Spleen (tissue), 7 donors: Measurements from ENCODE around the gene MED26.

Experiments used
- CTCF ChIP-seq, 11 experiments: fragments of 200-600 bp in 7 of 11; fragments of 450-650 bp in 4 of 11; sonication (generic) in 4 of 11; IDR thresholded peaks in 8 of 11; conservative IDR thresholded peaks in 3 of 11; 1 replicate in 7 of 11; 2 replicates in 4 of 11; pipeline versions ENCODE4 v1.4.0 to v1.8.0; 2016 to 2021; ENCODE audit warnings: antibody characterized with exemption in 11 of 11, inconsistent platforms in 4 of 11, mild to moderate bottlenecking in 1 of 11
- POLR2A ChIP-seq, 3 donors: fragments of 450-650 bp; IDR thresholded peaks; one replicate each; pipeline ENCODE4 v1.5.1; 2017; ENCODE audit warnings: antibody characterized with exemption in 3 of 3, mild to moderate bottlenecking in 1 of 3
- donor health status: DM: no; HTN: no; CAD: no; lungs with moderate emphysema.
- donor health status: DM: no; HTN: no; CAD: no.
- donor health status: DM: no; HTN: no; CAD: no.

GRCh38 chr19:16660763-16661479 is 32.9 kb upstream of the MED26 start, which contains the start of gene TMEM38A:
- TF ChIP-seq CTCF (IDR thresholded peaks at IDR 0.05 in 8 of 11, conservative IDR thresholded peaks at IDR 0.05 in 3 of 11) (no peak), POLR2A (IDR thresholded peaks at IDR 0.05) (no peak)
